Neural cell (in vitro differentiated cells): ENCODE measurements around the gene GSTM2. TPM values are rescaled to one million over a fixed set of nuclear protein-coding genes. Genes with fewer than 3 reads are reported as not detected.

Experiments
- H2AFZ ChIP-seq: fragments of 200-600, 300-800 bp; sonication (generic), shearing (Covaris generic); 2 replicates; pipeline ENCODE4 v1.6.0; 2014; ENCODE audit warnings: low read depth, mild to moderate bottlenecking, antibody characterized with exemption, low read length, moderate library complexity
- H3F3A ChIP-seq: fragments of 200-600 bp; shearing (Covaris generic); 2 replicates; pipeline ENCODE4 v1.6.1; 2016; ENCODE audit warnings: mild to moderate bottlenecking, moderate library complexity, mixed read lengths, antibody characterized with exemption, low read length; ENCODE audit not compliant: insufficient read depth, poor library complexity, severe bottlenecking
- H3K27ac ChIP-seq: fragments of 200-600, 300-800 bp; sonication (generic), shearing (Covaris generic); 2 replicates; pipeline ENCODE4 v1.5.1; 2014; ENCODE audit warnings: mild to moderate bottlenecking, low read length, moderate library complexity
- H3K27me3 ChIP-seq: fragments of 300-800, 200-600 bp; sonication (generic), shearing (Covaris generic); 2 replicates; pipeline ENCODE4 v1.6.0; 2014; ENCODE audit warnings: mild to moderate bottlenecking, low read depth, low read length, moderate library complexity; ENCODE audit not compliant: insufficient read depth
- H3K36me3 ChIP-seq: fragments of 300-800, 200-600 bp; sonication (generic), shearing (Covaris generic); 2 replicates; pipeline ENCODE4 v1.5.1; 2014; ENCODE audit warnings: mild to moderate bottlenecking, antibody characterized with exemption, low read length, moderate library complexity; ENCODE audit not compliant: insufficient read depth
- H3K4me2 ChIP-seq: fragments of 300-800, 200-600 bp; sonication (generic), shearing (Covaris generic); 2 replicates; pipeline ENCODE4 v1.6.0; 2014; ENCODE audit warnings: mild to moderate bottlenecking, low read length
- H3K4me3 ChIP-seq: fragments of 300-800, 200-600 bp; sonication (generic), shearing (Covaris generic); 2 replicates; pipeline ENCODE4 v1.5.1; 2014; ENCODE audit warnings: mild to moderate bottlenecking, low read length, moderate library complexity
- H3K79me2 ChIP-seq: fragments of 200-600 bp; shearing (Covaris generic); replicated peaks from 2 replicates; pipeline ENCODE4 v1.6.0; 2014; ENCODE audit warnings: mild to moderate bottlenecking, low read length, moderate library complexity; ENCODE audit not compliant: insufficient read depth
- H3K9ac ChIP-seq: fragments of 300-800, 200-600 bp; sonication (generic), shearing (Covaris generic); 2 replicates; pipeline ENCODE4 v1.6.1; 2016; ENCODE audit warnings: mild to moderate bottlenecking, low read length, mixed read lengths
- H3K9me2 ChIP-seq: fragments of 200-600 bp; shearing (Covaris generic); 2 replicates; pipeline ENCODE4 v1.6.1; 2016; ENCODE audit warnings: mild to moderate bottlenecking, low read length, mixed read lengths; ENCODE audit not compliant: insufficient read depth
- H3K9me3 ChIP-seq: fragments of 200-600, 300-800 bp; sonication (generic), shearing (Covaris generic); 2 replicates; pipeline ENCODE4 v1.6.1; 2016; ENCODE audit warnings: mild to moderate bottlenecking, mixed run types, low read length, moderate library complexity, mixed read lengths
- H4K20me1 ChIP-seq: fragments of 200-600 bp; shearing (Covaris generic); 2 replicates; pipeline ENCODE4 v1.6.1; 2016; ENCODE audit warnings: mild to moderate bottlenecking, mixed run types; ENCODE audit not compliant: insufficient read depth
- EP300 ChIP-seq: fragments of 450-650 bp; conservative IDR thresholded peaks from 2 replicates; pipeline ENCODE4 v1.6.1; 2014; ENCODE audit warnings: antibody characterized with exemption, mild to moderate bottlenecking, moderate library complexity; ENCODE audit not compliant: poor library complexity, severe bottlenecking
- EZH2 ChIP-seq: fragments of 200-600, 300-800 bp; shearing (Covaris generic), sonication (generic); IDR thresholded peaks from 2 replicates; pipeline ENCODE4 v1.6.1; 2014; ENCODE audit warnings: antibody characterized with exemption, low read length, borderline replicate concordance, mild to moderate bottlenecking; ENCODE audit not compliant: insufficient read depth, poor library complexity, severe bottlenecking
- MXI1 ChIP-seq: fragments of 450-650 bp; conservative IDR thresholded peaks from 2 replicates; pipeline ENCODE4 v1.6.1; 2014; ENCODE audit warnings: antibody characterized with exemption, mild to moderate bottlenecking; ENCODE audit not compliant: poor library complexity, severe bottlenecking
- POLR2AphosphoS5 ChIP-seq: IDR thresholded peaks from 2 replicates; pipeline ENCODE4 v1.6.1; 2012
- RAD21 ChIP-seq: fragments of 450-650 bp; conservative IDR thresholded peaks from 2 replicates; pipeline ENCODE4 v1.6.1; 2014; ENCODE audit warnings: antibody characterized with exemption, mild to moderate bottlenecking, moderate library complexity
- SMC3 ChIP-seq: fragments of 450-650 bp; conservative IDR thresholded peaks from 2 replicates; pipeline ENCODE4 v1.6.1; 2014; ENCODE audit warnings: antibody characterized with exemption, mild to moderate bottlenecking, moderate library complexity; ENCODE audit not compliant: poor library complexity
- TAF1 ChIP-seq: IDR thresholded peaks from 2 replicates; pipeline ENCODE4 v1.6.1; 2012; ENCODE audit warnings: low read depth
- polyA plus RNA-seq: library from polyadenylated mRNA; depleted of rRNA; stranded (reverse); fragments of >200 nt; gene quantifications from 2 replicates; pipeline ENCODE4 v1.2.3, GENCODE V29; 2014
- TF ChIP-seq, protein P1 (sequence below): fragments of 450-650 bp; IDR thresholded peaks from 2 replicates; pipeline ENCODE4 v1.5.1; 2014; ENCODE audit warnings: antibody characterized with exemption, mild to moderate bottlenecking, moderate library complexity; ENCODE audit not compliant: poor library complexity, severe bottlenecking
- TF ChIP-seq, protein P2 (sequence below): IDR thresholded peaks from 2 replicates; pipeline ENCODE4 v1.6.1; 2012; ENCODE audit warnings: borderline replicate concordance

The GSTM2 gene
- polyA plus RNA-seq, 1 donor from 2014 or later: 6.8 TPM

DNA sequence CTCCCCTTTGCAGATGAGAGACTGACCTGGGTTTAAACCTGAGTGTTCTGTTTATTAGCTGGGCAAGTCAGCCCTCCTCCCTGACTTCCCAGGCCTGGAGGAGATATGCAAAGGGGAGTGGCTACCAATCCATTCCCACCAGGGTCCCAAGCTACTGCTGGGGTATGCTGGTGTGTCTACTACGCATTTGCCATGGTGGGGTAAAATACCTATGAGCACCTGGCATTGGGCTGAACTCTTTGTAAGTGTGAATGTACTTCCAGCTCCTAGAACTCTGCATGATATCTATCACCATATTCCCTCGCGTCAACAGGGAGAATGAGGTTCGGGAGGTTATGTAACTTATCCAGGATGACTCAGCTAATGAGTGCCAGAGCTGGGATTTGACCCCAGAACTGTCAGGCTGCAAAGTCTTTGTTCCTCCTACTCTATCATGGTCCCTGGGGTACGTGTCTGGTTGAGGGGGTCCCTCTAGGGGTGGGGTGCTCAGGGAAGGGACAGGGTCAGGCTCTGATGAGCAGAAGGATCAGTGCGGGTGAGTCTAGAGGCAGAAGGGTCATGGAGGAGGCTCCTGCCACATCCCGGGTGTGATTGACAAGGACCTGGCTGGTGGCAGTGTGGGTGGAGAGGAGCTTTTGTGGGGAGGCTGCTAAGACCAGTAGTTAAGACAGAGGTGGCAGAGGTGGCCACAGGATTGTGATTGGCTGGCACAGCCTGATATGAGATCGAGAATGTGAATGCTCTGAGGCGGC lies 31.5 kb upstream of the GSTM2 start:
- Histone ChIP-seq H3K4me2 (no peak overlapping the region), H3K27ac (no peak overlapping the region), H2AFZ (no peak overlapping the region), H3K9me3 (no peaks in the 10 kb centered on the region), H3K9me2 (no peaks in the 10 kb centered on the region), H3K27me3 (no peaks in the 10 kb centered on the region), H4K20me1 (no peaks in the 10 kb centered on the region), H3K9ac (no peak overlapping the region), H3K79me2 (no peaks in the 10 kb centered on the region), H3F3A (no peaks in the 10 kb centered on the region), H3K36me3 (no peaks in the 10 kb centered on the region), H3K4me3 (no peak overlapping the region)
- no peak for TF ChIP-seq POLR2AphosphoS5
- TF ChIP-seq EP300: no peak
- TF ChIP-seq, protein P1, sequence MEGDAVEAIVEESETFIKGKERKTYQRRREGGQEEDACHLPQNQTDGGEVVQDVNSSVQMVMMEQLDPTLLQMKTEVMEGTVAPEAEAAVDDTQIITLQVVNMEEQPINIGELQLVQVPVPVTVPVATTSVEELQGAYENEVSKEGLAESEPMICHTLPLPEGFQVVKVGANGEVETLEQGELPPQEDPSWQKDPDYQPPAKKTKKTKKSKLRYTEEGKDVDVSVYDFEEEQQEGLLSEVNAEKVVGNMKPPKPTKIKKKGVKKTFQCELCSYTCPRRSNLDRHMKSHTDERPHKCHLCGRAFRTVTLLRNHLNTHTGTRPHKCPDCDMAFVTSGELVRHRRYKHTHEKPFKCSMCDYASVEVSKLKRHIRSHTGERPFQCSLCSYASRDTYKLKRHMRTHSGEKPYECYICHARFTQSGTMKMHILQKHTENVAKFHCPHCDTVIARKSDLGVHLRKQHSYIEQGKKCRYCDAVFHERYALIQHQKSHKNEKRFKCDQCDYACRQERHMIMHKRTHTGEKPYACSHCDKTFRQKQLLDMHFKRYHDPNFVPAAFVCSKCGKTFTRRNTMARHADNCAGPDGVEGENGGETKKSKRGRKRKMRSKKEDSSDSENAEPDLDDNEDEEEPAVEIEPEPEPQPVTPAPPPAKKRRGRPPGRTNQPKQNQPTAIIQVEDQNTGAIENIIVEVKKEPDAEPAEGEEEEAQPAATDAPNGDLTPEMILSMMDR: no peak
- TF ChIP-seq EZH2: no peak
- TF ChIP-seq TAF1: no peak
- TF ChIP-seq RAD21: no peak
- TF ChIP-seq MXI1: no peak
- no peak for TF ChIP-seq SMC3
- TF ChIP-seq, protein P2, sequence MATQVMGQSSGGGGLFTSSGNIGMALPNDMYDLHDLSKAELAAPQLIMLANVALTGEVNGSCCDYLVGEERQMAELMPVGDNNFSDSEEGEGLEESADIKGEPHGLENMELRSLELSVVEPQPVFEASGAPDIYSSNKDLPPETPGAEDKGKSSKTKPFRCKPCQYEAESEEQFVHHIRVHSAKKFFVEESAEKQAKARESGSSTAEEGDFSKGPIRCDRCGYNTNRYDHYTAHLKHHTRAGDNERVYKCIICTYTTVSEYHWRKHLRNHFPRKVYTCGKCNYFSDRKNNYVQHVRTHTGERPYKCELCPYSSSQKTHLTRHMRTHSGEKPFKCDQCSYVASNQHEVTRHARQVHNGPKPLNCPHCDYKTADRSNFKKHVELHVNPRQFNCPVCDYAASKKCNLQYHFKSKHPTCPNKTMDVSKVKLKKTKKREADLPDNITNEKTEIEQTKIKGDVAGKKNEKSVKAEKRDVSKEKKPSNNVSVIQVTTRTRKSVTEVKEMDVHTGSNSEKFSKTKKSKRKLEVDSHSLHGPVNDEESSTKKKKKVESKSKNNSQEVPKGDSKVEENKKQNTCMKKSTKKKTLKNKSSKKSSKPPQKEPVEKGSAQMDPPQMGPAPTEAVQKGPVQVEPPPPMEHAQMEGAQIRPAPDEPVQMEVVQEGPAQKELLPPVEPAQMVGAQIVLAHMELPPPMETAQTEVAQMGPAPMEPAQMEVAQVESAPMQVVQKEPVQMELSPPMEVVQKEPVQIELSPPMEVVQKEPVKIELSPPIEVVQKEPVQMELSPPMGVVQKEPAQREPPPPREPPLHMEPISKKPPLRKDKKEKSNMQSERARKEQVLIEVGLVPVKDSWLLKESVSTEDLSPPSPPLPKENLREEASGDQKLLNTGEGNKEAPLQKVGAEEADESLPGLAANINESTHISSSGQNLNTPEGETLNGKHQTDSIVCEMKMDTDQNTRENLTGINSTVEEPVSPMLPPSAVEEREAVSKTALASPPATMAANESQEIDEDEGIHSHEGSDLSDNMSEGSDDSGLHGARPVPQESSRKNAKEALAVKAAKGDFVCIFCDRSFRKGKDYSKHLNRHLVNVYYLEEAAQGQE: no peak

DNA sequence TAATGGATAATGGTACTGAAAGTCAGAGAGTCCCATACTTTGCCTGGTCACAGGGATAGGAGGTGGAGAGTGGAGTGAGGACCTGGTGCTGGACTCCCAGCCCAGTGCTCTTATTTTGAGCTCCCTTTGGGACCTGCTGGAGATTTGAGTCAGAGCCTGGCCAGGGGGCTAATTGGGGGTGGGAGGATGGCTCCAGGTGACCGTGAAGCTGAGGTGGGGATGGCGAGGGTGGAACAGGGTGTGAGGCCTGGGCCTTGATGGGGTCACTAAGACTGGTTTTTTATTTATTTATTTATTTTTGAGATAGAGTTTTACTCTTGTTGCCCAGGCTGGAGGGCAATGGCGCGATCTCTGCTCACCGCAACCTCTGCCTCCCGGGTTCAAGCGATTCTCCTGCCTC lies 30.4 kb upstream of the GSTM2 start:
- Histone ChIP-seq H3K9me3 (no peaks in the 10 kb centered on the region), H3K9ac (no peak overlapping the region), H3K27me3 (no peaks in the 10 kb centered on the region), H3K4me3 (no peak overlapping the region), H3K4me2 (no peak overlapping the region), H2AFZ (no peak overlapping the region), H3K79me2 (no peaks in the 10 kb centered on the region), H3K9me2 (no peaks in the 10 kb centered on the region), H4K20me1 (no peaks in the 10 kb centered on the region), H3F3A (no peaks in the 10 kb centered on the region), H3K27ac (no peak overlapping the region), H3K36me3 (no peaks in the 10 kb centered on the region)
- no peak for TF ChIP-seq RAD21
- TF ChIP-seq EZH2: no peak
- TF ChIP-seq EP300: no peak
- TF ChIP-seq SMC3: no peak
- no peak for TF ChIP-seq POLR2AphosphoS5
- TF ChIP-seq MXI1: no peak
- TF ChIP-seq, protein P2: no peak
- TF ChIP-seq TAF1: no peak
- TF ChIP-seq, protein P1: no peak
